Measurements from ENCODE around the gene RNF157. TPM values are rescaled to one million over a fixed set of nuclear protein-coding genes. Genes with fewer than 3 reads are reported as not detected.

Gene RNF157
- total and polyA plus RNA-seq, 2 of the 13 experiments (the other 11 are each of a cell fraction or from before 2014, with no cell fraction given): 0.44 to 1.5 TPM

- TF ChIP-seq TBX2 (CRISPR knock-in tag; IDR thresholded peaks at IDR 0.05; ENCODE audit: borderline replicate concordance) (peak; percentile 45; the same call in 1 of the 2 replicates), ZNF329 (CRISPR knock-in tag; IDR thresholded peaks at IDR 0.05; ENCODE audit: low read depth) (no peak), ZNF577 (CRISPR knock-in tag; IDR thresholded peaks at IDR 0.05; ENCODE audit: borderline replicate concordance, low read depth) (no peak), TCF7 (IDR thresholded peaks at IDR 0.05; ENCODE audit: low read depth) (no peak), ZNF800 (CRISPR knock-in tag; IDR thresholded peaks at IDR 0.05) (no peak), ZNF550 (CRISPR knock-in tag; IDR thresholded peaks at IDR 0.05; ENCODE audit: borderline replicate concordance) (0 out of 2 replicates have a peak, but pooled peaks have one; percentile 27), ZNF549 (CRISPR knock-in tag; IDR thresholded peaks at IDR 0.05) (no peak), RNF2 (conservative IDR thresholded peaks at IDR 0.05; ENCODE audit: low read depth) (no peak), ZNF646 (CRISPR knock-in tag; IDR thresholded peaks at IDR 0.05) (no peak), HMGA1 (CRISPR knock-in tag; conservative IDR thresholded peaks at IDR 0.05) (no peak), KLF15 (CRISPR knock-in tag; IDR thresholded peaks at IDR 0.05; ENCODE audit: borderline replicate concordance) (no peak), ZNF609 (CRISPR knock-in tag; IDR thresholded peaks at IDR 0.05; ENCODE audit: borderline replicate concordance) (0 out of 2 replicates have a peak, but pooled peaks have one; percentile 21), PHF20 (CRISPR knock-in tag; IDR thresholded peaks at IDR 0.05) (no peak), REL (CRISPR knock-in tag; conservative IDR thresholded peaks at IDR 0.05) (no peak)
Measured at GRCh38 chr17:76266244-76266938, 26.1 kb upstream of the RNF157 start (continued).
